GM21515 (cell line): ENCODE measurements around the gene SH2D4B.

Experiments
- ATAC-seq: cut with Tn5 transposase; IDR thresholded peaks from one replicate; pipeline ENCODE4 v1.9.1; 2021; ENCODE audit not compliant: unreplicated experiment

Gene SH2D4B

GRCh38 chr10:80503584-80504157, 34.0 kb upstream of the SH2D4B start:
- ATAC-seq, result no peak

DNA sequence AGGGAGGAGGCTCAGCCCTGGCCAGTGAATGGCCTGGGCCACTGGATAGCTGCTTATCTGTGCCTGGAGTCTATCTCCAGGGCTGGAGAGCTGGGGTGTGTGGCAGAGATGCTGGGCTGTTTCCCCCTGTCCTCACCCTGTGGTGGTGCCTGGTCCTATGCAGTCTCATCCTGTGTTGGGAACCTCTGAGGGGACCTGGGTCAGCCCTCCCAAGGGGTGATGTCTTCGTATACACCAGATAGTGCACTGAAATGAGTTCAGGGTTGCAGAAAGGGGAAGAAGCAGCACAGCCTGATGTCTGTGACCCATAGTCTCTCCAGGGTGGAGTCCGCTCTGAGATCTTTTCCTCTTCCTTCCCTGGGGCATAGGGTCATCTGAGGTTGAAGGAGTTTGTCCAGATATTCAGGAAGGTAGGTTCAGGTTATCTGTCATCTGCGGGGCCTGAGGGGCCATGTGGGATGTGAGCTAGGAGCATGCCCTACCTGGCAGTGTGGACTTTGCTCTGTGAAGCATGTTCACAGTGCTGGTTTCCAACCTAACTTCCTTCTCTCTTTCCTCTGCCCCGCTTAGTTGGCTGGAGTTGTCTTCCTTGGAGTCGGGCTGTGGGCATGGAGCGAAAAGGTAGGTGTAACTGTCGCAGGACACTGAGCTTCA, 33.4 kb upstream of the SH2D4B start:
- no peak for ATAC-seq

DNA sequence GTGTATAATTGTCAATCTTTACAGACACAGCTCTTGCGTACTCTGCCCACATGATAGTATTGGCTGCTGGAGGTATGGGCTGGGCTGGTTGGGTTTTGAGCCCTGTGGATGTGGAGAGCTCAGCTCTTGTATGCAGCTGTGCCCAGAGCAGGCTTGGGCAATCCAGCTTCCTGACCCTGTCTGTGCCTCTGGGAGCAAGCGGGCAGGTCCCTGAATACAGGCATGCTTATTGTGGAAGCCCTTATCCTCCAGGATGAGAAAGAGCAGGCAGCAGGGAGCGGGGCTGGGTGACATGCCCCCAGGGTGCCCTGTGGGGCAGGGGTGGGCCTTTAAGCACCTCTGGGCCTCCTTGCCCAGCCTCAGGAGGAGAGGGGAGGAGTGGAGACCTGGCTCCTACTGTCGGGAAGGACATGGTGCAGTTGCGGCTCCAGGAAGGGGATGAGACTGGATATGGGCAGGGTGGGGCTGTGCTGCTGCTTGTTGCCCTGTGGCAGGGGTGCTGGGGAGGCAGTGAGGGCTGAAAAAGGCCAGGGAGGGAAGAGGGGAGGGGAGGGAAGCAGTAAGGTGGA, 32.7 kb upstream of the SH2D4B start:
- no peak for ATAC-seq

GRCh38 chr10:80506189-80506575, 31.5 kb upstream of the SH2D4B start:
- ATAC-seq, result no peak

GRCh38 chr10:80506836-80507487, 30.7 kb upstream of the SH2D4B start:
- no peak for ATAC-seq

DNA sequence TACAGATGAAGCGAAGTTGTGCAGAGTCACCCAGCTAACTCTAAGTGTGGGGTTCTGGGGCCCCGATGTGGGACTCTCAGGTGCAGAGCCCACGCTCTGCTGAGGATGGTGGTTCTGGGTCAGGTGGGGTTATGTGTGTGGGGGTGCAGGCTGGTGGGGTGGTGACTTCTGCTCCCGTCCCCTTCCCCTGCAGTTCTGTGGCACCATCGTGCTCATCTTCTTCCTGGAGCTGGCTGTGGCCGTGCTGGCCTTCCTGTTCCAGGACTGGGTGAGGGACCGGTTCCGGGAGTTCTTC, 28.6 kb upstream of the SH2D4B start:
- ATAC-seq, result no peak

DNA sequence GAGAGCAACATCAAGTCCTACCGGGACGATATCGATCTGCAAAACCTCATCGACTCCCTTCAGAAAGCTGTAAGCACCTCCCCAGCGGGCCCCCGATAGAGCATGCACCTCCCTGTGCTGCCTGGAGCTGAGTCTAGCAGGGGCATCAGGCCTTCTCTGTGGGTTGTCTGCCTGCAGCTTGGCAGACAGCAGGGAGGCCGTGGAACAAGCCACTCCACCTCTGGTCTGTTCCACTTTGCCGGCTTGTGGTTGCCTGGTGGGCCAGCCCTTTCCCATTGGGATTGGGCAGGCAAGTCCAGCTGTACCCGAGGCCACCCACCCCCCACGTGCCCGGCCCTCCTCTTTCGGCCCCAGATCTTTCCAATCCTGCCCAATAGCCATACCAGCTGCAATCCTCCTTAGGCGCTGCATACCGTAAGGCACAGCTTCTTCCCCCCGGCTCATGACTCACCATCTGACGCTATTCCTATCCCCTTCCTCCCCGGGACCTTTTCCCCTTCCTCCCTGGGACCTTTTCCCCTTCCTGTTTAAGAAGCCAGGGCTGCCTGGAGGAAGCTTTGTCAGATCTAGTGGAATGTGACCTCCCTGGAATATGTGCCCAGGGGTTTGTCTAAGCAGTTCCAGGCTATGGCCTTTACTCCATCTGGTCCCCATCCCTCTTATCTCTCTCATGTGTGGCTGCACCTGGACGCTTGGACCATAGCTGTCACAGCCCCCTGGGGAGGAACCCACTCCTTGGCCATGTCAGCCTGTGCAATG, 28.1 kb upstream of the SH2D4B start:
- no peak for ATAC-seq

GRCh38 chr10:80512031-80512526, 25.6 kb upstream of the SH2D4B start:
- no peak for ATAC-seq

DNA sequence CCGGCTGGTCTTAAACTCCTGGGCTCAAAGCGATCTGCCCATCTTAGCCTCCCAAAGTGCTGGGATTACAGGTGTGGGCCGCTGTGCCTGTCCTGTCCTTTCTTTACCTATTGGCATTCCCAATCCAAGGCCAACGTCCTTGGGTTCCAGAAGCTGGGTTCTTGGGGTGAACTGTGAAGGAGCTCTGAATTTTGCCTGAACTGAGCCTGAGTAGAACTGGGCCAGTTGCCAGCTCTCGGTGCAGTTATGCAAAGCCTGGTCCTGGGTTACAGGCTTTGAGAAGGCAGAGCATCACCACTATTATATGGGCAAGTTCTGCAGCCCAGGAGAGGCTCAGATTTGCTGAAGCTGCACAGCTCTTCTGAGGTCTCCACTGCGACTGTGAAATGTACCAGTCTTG, 24.6 kb upstream of the SH2D4B start:
- ATAC-seq, result no peak

- ATAC-seq, result no peak
These were observed 22.2 kb upstream of the SH2D4B start for GRCh38 chr10:80515511-80515910.

- ATAC-seq, result no peak
These were observed 21.8 kb upstream of the SH2D4B start for GRCh38 chr10:80515941-80516340.

- ATAC-seq, result no peak
These were observed 21.1 kb upstream of the SH2D4B start for GRCh38 chr10:80516506-80517075.

DNA sequence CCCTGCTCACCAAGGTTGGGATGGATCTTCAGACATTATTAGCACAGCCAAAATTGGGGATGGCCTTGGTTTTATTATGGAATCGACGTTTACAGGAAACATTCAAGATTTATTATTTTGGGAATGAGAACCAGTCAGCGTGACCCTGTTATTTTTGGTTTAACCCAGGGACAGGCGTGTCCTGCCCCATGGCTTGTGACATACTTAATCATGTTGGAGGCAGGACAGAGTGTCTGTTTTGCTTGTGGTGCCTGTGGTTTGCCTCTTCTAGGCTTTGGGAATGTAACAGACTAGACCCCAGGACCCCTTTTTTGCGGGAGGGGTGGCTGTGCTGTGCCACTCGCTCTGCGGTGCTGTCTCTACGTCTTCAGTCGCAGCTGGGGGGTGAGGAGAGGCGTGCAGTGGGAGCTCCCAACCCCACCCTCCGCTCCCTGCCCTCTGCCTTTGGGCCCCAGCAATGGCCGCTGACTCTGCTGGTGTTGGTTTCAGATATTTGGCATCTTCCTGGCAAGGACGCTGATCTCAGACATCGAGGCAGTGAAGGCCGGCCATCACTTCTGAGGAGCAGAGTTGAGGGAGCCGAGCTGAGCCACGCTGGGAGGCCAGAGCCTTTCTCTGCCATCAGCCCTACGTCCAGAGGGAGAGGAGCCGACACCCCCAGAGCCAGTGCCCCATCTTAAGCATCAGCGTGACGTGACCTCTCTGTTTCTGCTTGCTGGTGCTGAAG, 20.1 kb upstream of the SH2D4B start:
- no peak for ATAC-seq

DNA sequence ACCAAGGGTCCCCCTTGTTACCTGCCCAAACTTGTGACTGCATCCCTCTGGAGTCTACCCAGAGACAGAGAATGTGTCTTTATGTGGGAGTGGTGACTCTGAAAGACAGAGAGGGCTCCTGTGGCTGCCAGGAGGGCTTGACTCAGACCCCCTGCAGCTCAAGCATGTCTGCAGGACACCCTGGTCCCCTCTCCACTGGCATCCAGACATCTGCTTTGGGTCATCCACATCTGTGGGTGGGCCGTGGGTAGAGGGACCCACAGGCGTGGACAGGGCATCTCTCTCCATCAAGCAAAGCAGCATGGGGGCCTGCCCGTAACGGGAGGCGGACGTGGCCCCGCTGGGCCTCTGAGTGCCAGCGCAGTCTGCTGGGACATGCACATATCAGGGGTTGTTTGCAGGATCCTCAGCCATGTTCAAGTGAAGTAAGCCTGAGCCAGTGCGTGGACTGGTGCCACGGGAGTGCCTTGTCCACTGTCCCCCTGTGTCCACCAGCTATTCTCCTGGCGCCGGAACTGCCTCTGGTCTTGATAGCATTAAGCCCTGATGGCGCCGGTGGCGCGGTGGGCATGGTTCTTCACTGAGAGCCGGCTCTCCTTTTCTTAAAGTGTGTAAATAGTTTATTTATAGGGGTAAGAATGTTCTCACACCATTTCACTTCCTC, 19.4 kb upstream of the SH2D4B start:
- ATAC-seq, result no peak

GRCh38 chr10:80518807-80519360, 18.8 kb upstream of the SH2D4B start:
- ATAC-seq, result no peak

DNA sequence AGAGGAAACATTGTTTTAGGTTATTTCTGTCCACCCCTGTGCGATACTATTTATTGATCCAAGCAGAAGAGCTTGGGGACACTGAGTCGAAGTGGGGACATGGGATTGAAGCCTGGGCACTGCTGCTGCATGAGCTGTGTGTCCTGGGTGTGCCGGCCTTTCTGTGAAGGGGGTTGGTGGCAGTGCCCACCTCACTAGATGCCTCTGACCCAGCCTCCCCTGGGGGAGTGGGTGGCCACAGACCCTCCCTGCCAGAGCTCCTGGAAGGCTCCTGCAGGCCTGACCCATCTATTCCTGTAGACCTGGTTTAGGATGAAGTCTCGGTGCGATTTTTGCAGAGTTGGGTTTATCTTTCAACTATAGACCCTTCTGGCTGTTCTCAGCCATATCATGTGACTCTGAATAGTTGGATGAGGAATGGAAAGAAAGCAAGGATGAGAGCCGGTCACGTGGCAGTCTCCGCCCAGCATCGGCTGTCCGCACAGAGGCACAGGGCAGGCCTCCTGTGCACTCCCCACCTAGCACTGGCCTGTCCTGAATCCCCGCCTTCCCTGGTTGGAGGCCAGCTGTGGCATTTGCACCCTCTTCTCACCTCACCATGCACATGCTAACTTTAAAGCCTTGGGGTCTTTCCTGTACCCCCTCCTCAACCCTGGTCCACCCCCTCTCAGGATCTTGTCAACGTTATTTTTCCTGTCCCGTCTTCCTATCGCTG, 17.6 kb upstream of the SH2D4B start:
- ATAC-seq, result no peak

DNA sequence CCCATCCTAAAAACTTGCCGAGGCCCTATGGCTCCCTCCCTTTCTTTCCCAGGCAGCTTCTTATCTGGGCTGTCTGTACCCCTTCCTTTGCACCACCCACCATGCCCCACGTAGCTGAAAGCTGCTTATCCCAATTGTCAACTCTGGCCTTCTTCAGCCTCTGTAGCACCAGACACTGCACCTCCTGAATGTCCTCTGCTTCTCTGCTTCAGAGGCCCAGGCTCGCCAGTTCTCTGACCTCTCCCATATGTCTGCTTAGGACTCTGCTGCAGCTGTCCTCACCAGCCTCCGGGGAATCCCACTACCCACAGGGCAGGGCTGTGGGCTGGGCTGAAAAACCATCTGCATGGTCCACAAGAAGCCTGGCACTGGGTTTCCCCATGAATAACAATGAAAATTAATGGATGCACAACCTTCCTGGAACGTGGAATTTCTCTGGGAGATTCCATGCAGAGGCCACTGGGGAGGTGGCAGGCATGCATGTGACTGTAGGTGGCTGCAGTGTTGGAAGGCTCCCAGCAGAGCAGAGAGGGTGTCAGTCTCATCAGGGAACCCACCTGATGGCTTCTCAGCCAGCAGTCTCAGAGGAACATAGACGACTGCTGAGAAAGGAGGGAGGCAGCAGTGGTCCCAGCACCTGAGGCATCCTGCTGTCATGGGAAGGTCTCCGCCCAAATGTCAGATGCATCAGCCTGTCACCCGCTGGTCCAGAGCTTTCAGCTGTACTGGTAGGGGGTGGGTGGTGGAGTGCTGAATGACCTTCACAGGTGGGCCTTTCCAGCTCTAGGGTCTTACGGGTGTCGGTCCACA, 16.8 kb upstream of the SH2D4B start:
- no peak for ATAC-seq

- ATAC-seq, result no peak
These were observed 14.8 kb upstream of the SH2D4B start for GRCh38 chr10:80522756-80523363.
